GM12878 (cell line): ENCODE results near the gene LY6G5B. TPM values are rescaled to one million over a fixed set of nuclear protein-coding genes. Genes with fewer than 3 reads are reported as not detected.
A peak's percentile ranks its signal among the peaks of the same experiment; 100 is the strongest.
"Not testable (repeated sequence)": the region's sequence is repeated elsewhere in the genome, so short reads cannot be mapped to it uniquely, and the experiment has no call there.

Experiments
- ATAC-seq: fragments of 200-7000 bp; cut with Tn5 transposase; 3 replicates; pipeline ENCODE4 v1.9.1; 2020; ENCODE audit warnings: mild to moderate bottlenecking, moderate library complexity
- BruUV-seq: library from RNA; stranded (reverse); fragments of 400-500 nt; replicated peaks from 2 replicates; lab custom pipeline; 2021; lab: Mats Ljungman, UMichigan
- CTCF ChIA-PET: fragments of 300-600 bp; sonication (Branson Sonifier 250); formaldehyde crosslinking; extraction: SDS; loops from one replicate; lab custom pipeline; 2021; ENCODE audit warnings: inconsistent platforms; lab: Yijun Ruan, JAX
- POLR2A ChIA-PET: fragments of 350-600 bp; formaldehyde crosslinking; extraction: SDS; loops from one replicate; lab custom pipeline; 2021; ENCODE audit warnings: inconsistent platforms; lab: Charles Lee
- RAD21 ChIA-PET: fragments of 300-600 bp; sonication (Branson Sonifier 250); formaldehyde crosslinking; loops from one replicate; lab custom pipeline; 2023; ENCODE audit warnings: antibody characterized with exemption; ENCODE audit not compliant: unreplicated experiment; lab: Charles Lee
- SMC1A ChIA-PET: fragments of 300-600 bp; sonication (Branson Sonifier 250); formaldehyde crosslinking; loops from one replicate; lab custom pipeline; 2023; ENCODE audit not compliant: unreplicated experiment, uncharacterized antibody; lab: Charles Lee
- DNase-seq: peaks from one replicate; pipeline ENCODE4 v3.0.0-alpha.2; 2011; ENCODE audit warnings: low read depth, low spot score
- FAIRE-seq: peaks from 3 replicates; lab custom pipeline; 2011; peaks lifted over from hg19 to GRCh38; lab: Jason Lieb, UNC
- H2AFZ ChIP-seq: 2 replicates; pipeline ENCODE4 v1.6.0; 2011; ENCODE audit warnings: low read depth, low read length, control low read depth; ENCODE audit not compliant: control insufficient read depth
- H3K27ac ChIP-seq: 2 replicates; pipeline ENCODE4 v1.5.1; 2011; ENCODE audit warnings: control low read depth; ENCODE audit not compliant: control insufficient read depth, insufficient read depth
- H3K27me3 ChIP-seq, 2 experiments: replicated peaks in 1 of 2; 2 replicates each; pipeline versions ENCODE4 v1.6.0 to v1.6.1; 2011; ENCODE audit warnings: low read length in 1 of 2; ENCODE audit not compliant: control insufficient read depth in 2 of 2, insufficient read depth in 2 of 2
- H3K36me3 ChIP-seq, 2 experiments: 2 replicates each; pipeline ENCODE4 v1.5.1; 2011; ENCODE audit warnings: low read length in 1 of 2; ENCODE audit not compliant: control insufficient read depth in 2 of 2, insufficient read depth in 2 of 2
- H3K4me1 ChIP-seq: 2 replicates; pipeline ENCODE4 v1.6.1; 2011; ENCODE audit warnings: mild to moderate bottlenecking, low read length, moderate library complexity, mixed read lengths; ENCODE audit not compliant: control insufficient read depth, insufficient read depth
- H3K4me2 ChIP-seq: 2 replicates; pipeline ENCODE4 v1.6.0; 2011; ENCODE audit warnings: control low read depth; ENCODE audit not compliant: control insufficient read depth, insufficient read depth
- H3K4me3 ChIP-seq: fragments of 200-600 bp; sonication (generic); 2 replicates; pipeline ENCODE4 v1.5.1; 2016
- H3K79me2 ChIP-seq: 2 replicates; pipeline ENCODE4 v1.6.0; 2011; ENCODE audit warnings: low read length; ENCODE audit not compliant: control insufficient read depth, insufficient read depth
- H3K9ac ChIP-seq: 2 replicates; pipeline ENCODE4 v1.8.0; 2011; ENCODE audit warnings: low read length, control low read depth, mixed read lengths; ENCODE audit not compliant: control insufficient read depth, insufficient read depth
- H3K9me3 ChIP-seq: replicated peaks from 3 replicates; pipeline ENCODE4 v1.5.1; 2011; ENCODE audit warnings: mild to moderate bottlenecking, low read length; ENCODE audit not compliant: control insufficient read depth, insufficient read depth
- H4K20me1 ChIP-seq: 2 replicates; pipeline ENCODE4 v1.6.0; 2011; ENCODE audit not compliant: control insufficient read depth, insufficient read depth
- CREB1 ChIP-seq: IDR thresholded peaks from 2 replicates; pipeline ENCODE4 v1.6.1; 2012; ENCODE audit warnings: low read depth, mild to moderate bottlenecking, inconsistent platforms
- DPF2 ChIP-seq: fragments of 450-650 bp; IDR thresholded peaks from 2 replicates; pipeline ENCODE4 v1.6.1; 2017; ENCODE audit warnings: mild to moderate bottlenecking
- GATAD2B ChIP-seq: fragments of 450-650 bp; conservative IDR thresholded peaks from 2 replicates; pipeline ENCODE4 v1.6.1; 2017; ENCODE audit warnings: low read depth, mild to moderate bottlenecking, moderate library complexity
- JUND ChIP-seq: IDR thresholded peaks from 2 replicates; pipeline ENCODE4 v1.6.1; 2012; ENCODE audit warnings: low read depth, mild to moderate bottlenecking, low read length, improper control_type of control experiment, moderate library complexity
- KDM1A ChIP-seq: fragments of 200-600 bp; sonication (generic); IDR thresholded peaks from 2 replicates; pipeline ENCODE4 v1.6.1; 2016; ENCODE audit warnings: borderline replicate concordance
- LARP7 ChIP-seq: fragments of 450-650 bp; IDR thresholded peaks from 2 replicates; pipeline ENCODE4 v1.6.1; 2017; ENCODE audit warnings: mild to moderate bottlenecking
- MYB ChIP-seq: fragments of 150-350 bp; IDR thresholded peaks from 2 replicates; pipeline ENCODE4 v1.6.1; 2014; ENCODE audit warnings: mild to moderate bottlenecking, low read depth, low read length, borderline replicate concordance
- MYC ChIP-seq: IDR thresholded peaks from 2 replicates; pipeline ENCODE4 v1.6.1; 2011; ENCODE audit warnings: mild to moderate bottlenecking, low read length, moderate library complexity, inconsistent platforms; ENCODE audit not compliant: insufficient read depth, insufficient replicate concordance, insufficient read length, severe bottlenecking
- PAX5 ChIP-seq: IDR thresholded peaks from 2 replicates; pipeline ENCODE4 v1.6.1; 2011; ENCODE audit warnings: low read depth, low read length, borderline replicate concordance
- POLR2AphosphoS5 ChIP-seq: IDR thresholded peaks from 2 replicates; pipeline ENCODE4 v1.6.1; 2011; ENCODE audit warnings: mild to moderate bottlenecking, low read length, inconsistent platforms
- POU2F2 ChIP-seq: IDR thresholded peaks from 3 replicates; pipeline ENCODE4 v1.6.1; 2011; ENCODE audit warnings: low read depth, mild to moderate bottlenecking, low read length, borderline replicate concordance
- RFX5 ChIP-seq: IDR thresholded peaks from 2 replicates; pipeline ENCODE4 v1.6.1; 2011; ENCODE audit warnings: low read depth, low read length, improper control_type of control experiment
- TAF1 ChIP-seq: IDR thresholded peaks from 2 replicates; pipeline ENCODE4 v1.6.1; 2011; ENCODE audit warnings: mild to moderate bottlenecking, low read depth, low read length, borderline replicate concordance
- YBX1 ChIP-seq: fragments of 450-650 bp; IDR thresholded peaks from 2 replicates; pipeline ENCODE4 v1.6.1; 2016; ENCODE audit warnings: antibody characterized with exemption
- ZNF274 ChIP-seq: IDR thresholded peaks from one replicate; pipeline ENCODE4 v1.8.0; 2011; ENCODE audit not compliant: insufficient read length, insufficient read depth
- ZNF384 ChIP-seq: IDR thresholded peaks from 2 replicates; pipeline ENCODE4 v1.6.1; 2012; ENCODE audit warnings: low read depth, mild to moderate bottlenecking, low read length, improper control_type of control experiment, borderline replicate concordance
- WGBS: methylation state at CpG from one replicate; pipeline ENCODE4 v1.1.6; 2016; ENCODE audit warnings: low lambda C conversion rate; ENCODE audit not compliant: insufficient replicate concordance, insufficient coverage; ENCODE audit errors: missing lambda C conversion rate; 5-methylcytosine and 5-hydroxymethylcytosine counted together
- in situ Hi-C: fragments of 300-500 bp; cut with MboI; formaldehyde crosslinking; loops from 9 replicates; pipeline ENCODE4 v1.14.3; 2018; ENCODE audit warnings: mixed read lengths
- intact Hi-C: fragments of 100-400 bp; cut with micrococcal nuclease; formaldehyde crosslinking; loops from one replicate; pipeline ENCODE4 v1.14.2; 2022; ENCODE audit not compliant: unreplicated experiment
- polyA plus RNA-seq, 11 experiments: library from polyadenylated mRNA; depleted of rRNA in 4 of 11; unstranded in 6 of 11; stranded (reverse) in 5 of 11; fragments of >200 nt; fragmentation: Nextera tagmentation in 4 of 11; fragmentation: Illumina TruSeq in 1 of 11; extraction: Ambion mirVana in 4 of 11; extraction: Trizol in 1 of 11; gene quantifications; 1 replicate in 1 of 11; 2 replicates in 10 of 11; pipeline versions ENCODE4 v1.2.1 to v1.2.3, GENCODE V29; 2011 to 2016; ENCODE audit warnings: inconsistent platforms in 2 of 11, missing spikeins in 2 of 11, low read depth in 1 of 11
- total RNA-seq, 4 experiments: library from RNA; depleted of rRNA in 3 of 4; stranded (reverse); fragments of >200 nt in 3 of 4; fragmentation: Illumina TruSeq in 1 of 4; extraction: Trizol in 1 of 4; gene quantifications; 2 replicates each; pipeline versions ENCODE4 v1.2.1 to v1.2.3, GENCODE V29; 2013 to 2021
- TF ChIP-seq, protein P1 (sequence below): fragments of 450-650 bp; conservative IDR thresholded peaks from 2 replicates; pipeline ENCODE4 v1.6.1; 2017; ENCODE audit warnings: mild to moderate bottlenecking, moderate library complexity

Gene LY6G5B
- total and polyA plus RNA-seq, 10 of the 15 experiments (the other 5 are each of a cell fraction or from before 2014, with no cell fraction given) = 3.2 to 16.5 (median 7.5) TPM

DNA sequence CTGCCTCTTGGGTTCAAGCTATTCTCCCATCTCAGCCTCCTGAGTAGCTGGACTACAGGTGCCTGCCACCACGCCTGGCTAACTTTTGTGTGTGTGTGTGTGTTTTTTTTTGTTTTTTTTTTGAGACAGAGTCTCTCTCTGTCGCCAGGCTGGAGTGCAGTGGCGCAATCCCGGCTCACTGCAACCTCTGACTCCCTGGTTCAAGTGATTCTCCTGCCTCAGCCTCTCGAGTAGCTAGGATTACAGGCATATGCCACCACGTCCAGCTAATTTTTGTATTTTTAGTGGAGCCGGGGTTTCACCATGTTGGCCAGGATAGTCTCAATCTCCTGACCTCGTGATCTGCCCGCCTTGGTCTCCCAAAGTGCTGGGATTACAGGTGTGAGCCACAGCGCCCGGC, 39.4 kb downstream of the LY6G5B start:
- in situ Hi-C loops, SMC1A ChIA-PET, H3K4me3 ChIP-seq, H3K4me2 ChIP-seq, H3K36me3 ChIP-seq, ATAC-seq, intact Hi-C loops, DNase-seq, FAIRE-seq, H4K20me1 ChIP-seq, BruUV-seq, H3K27me3 ChIP-seq, H3K9ac ChIP-seq, H3K9me3 ChIP-seq, H3K27ac ChIP-seq, RAD21 ChIA-PET, H2AFZ ChIP-seq, H3K79me2 ChIP-seq, H3K4me1 ChIP-seq: not testable (repeated sequence)
- POLR2A ChIA-PET = interaction anchor here (0.6 kb wide), 2 partner anchors 43 to 175 kb away, joined by 3 read pairs; no protein-coding TSS in a partner anchor
- 43% methylated on average over 11 of the region's 11 CpGs for WGBS
- CTCF ChIA-PET = interaction anchor here (1.1 kb wide), 1 partner anchor 98 kb away, joined by 3 read pairs; the partner anchor contains the start of gene LSM2

DNA sequence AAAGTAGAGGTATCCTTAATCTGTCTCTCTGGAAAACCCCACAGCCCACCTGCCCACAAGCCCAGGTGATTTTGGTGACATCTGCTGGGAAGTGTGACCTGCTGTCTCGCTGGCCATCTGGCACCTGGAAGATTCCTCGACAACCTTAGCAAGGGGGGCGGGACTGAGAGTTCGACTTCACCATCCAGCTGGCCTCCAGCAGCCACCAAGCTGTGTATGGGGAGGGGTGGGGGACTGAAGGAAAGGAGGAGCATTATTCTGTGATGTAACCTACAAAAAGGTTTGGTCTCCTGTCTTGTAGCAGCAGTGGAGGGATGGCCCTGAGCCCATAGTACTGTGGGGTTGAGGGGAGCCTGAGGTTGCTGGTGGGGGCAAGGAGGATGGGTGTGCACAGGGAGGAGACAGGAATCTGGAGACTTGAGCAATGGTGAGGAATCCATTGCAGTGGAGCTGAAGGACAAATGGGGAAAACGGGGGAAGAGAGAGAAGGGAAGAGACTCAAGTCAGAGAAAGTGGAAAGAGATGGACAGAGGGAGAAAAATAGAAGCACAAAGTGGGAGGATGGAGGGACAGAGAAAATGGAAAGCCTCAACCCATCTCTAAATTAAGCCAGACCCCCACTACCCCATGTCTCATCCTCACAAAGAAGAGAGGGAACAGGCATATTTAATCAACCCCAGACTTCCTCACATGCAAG, 40.9 kb downstream of the LY6G5B start:
- ATAC-seq (peak; percentile 20; the same call in 2 of the 3 replicates), DNase-seq (no peak), FAIRE-seq (no peak)
- H3K27me3 ChIP-seq = peaks cover 0 to 2% of the 10 kb centered on the region in 2 experiments; a peak in 3 of 4 replicates
- BruUV-seq = no TSS peak
- no peaks in the 10 kb centered on the region for H3K79me2 ChIP-seq
- 20% methylated on average over 5 of the region's 5 CpGs for WGBS
- H4K20me1 ChIP-seq = no peaks in the 10 kb centered on the region
- H3K4me2 ChIP-seq = no peak overlapping the region
- H3K4me3 ChIP-seq = no peak overlapping the region
- intact Hi-C loops = no loop called here
- H3K9me3 ChIP-seq = no peaks in the 10 kb centered on the region
- ChIA-PET POLR2A (no interaction called here), RAD21 (no interaction called here), SMC1A (no interaction called here), CTCF (interaction anchor here (1.7 to 2.9 kb wide), 2 partner anchors 28 to 59 kb away, joined by 3 to 14 read pairs; no protein-coding TSS in a partner anchor)
- no peak overlapping the region for H3K9ac ChIP-seq
- H3K4me1 ChIP-seq = no peaks in the 10 kb centered on the region
- in situ Hi-C loops = no loop called here
- no peak overlapping the region for H3K27ac ChIP-seq
- H3K36me3 ChIP-seq = no peaks in the 10 kb centered on the region
- H2AFZ ChIP-seq = no peak overlapping the region
- TF ChIP-seq RFX5 (no peak), JUND (no peak), POU2F2 (no peak), ZNF384 (no peak), POLR2AphosphoS5 (no peak), DPF2 (no peak), KDM1A (no peak), YBX1 (no peak), MYB (no peak), PAX5 (no peak), MYC (no peak), GATAD2B (no peak), TAF1 (no peak), ZNF274 (no peak), LARP7 (no peak), CREB1 (no peak)
- TF ChIP-seq, protein P1, sequence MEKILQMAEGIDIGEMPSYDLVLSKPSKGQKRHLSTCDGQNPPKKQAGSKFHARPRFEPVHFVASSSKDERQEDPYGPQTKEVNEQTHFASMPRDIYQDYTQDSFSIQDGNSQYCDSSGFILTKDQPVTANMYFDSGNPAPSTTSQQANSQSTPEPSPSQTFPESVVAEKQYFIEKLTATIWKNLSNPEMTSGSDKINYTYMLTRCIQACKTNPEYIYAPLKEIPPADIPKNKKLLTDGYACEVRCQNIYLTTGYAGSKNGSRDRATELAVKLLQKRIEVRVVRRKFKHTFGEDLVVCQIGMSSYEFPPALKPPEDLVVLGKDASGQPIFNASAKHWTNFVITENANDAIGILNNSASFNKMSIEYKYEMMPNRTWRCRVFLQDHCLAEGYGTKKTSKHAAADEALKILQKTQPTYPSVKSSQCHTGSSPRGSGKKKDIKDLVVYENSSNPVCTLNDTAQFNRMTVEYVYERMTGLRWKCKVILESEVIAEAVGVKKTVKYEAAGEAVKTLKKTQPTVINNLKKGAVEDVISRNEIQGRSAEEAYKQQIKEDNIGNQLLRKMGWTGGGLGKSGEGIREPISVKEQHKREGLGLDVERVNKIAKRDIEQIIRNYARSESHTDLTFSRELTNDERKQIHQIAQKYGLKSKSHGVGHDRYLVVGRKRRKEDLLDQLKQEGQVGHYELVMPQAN = no peak
